GM18873 (cell line): ENCODE data around the gene ZNF362.

ENCODE experiments used
- ATAC-seq: cut with Tn5 transposase; IDR thresholded peaks from one replicate; pipeline ENCODE4 v1.9.1; 2021; ENCODE audit warnings: mild to moderate bottlenecking, moderate library complexity, moderate number of reproducible peaks; ENCODE audit not compliant: unreplicated experiment, low FRiP score

The ZNF362 gene

GRCh38 chr1:33244143-33244808 lies 12.0 kb upstream of the ZNF362 start:
- no peak for ATAC-seq

- ATAC-seq = no peak
Observed at GRCh38 chr1:33244809-33245186, 11.5 kb upstream of the ZNF362 start.

- no peak for ATAC-seq
Observed at GRCh38 chr1:33246171-33246570, 10.1 kb upstream of the ZNF362 start.

- ATAC-seq = no peak
Observed at GRCh38 chr1:33247545-33247944, 8.7 kb upstream of the ZNF362 start.

GRCh38 chr1:33248244-33248643 lies 8.0 kb upstream of the ZNF362 start:
- no peak for ATAC-seq

GRCh38 chr1:33249422-33249821 lies 6.9 kb upstream of the ZNF362 start:
- ATAC-seq = no peak

GRCh38 chr1:33250217-33250616 lies 6.1 kb upstream of the ZNF362 start:
- no peak for ATAC-seq

- no peak for ATAC-seq
Observed at GRCh38 chr1:33250724-33251123, 5.6 kb upstream of the ZNF362 start.

GRCh38 chr1:33254491-33254890 lies 1.8 kb upstream of the ZNF362 start:
- no peak for ATAC-seq

- ATAC-seq = no peak
Observed at GRCh38 chr1:33255347-33256220, 708 bp upstream of the ZNF362 start.

- ATAC-seq = no peak
Observed at GRCh38 chr1:33256221-33256470, 146 bp upstream of the ZNF362 start.

- no peak for ATAC-seq
Observed at GRCh38 chr1:33257207-33257771, 997 bp downstream of the ZNF362 start.

- ATAC-seq = no peak
Observed at GRCh38 chr1:33257772-33258712, 1.8 kb downstream of the ZNF362 start.

- no peak for ATAC-seq
Observed at GRCh38 chr1:33258788-33259274, 2.5 kb downstream of the ZNF362 start.

- ATAC-seq = no peak
Observed at GRCh38 chr1:33259879-33260278, 3.6 kb downstream of the ZNF362 start.

GRCh38 chr1:33260439-33260838 lies 4.1 kb downstream of the ZNF362 start:
- ATAC-seq = no peak

- no peak for ATAC-seq
Observed at GRCh38 chr1:33261344-33261743, 5.1 kb downstream of the ZNF362 start.

GRCh38 chr1:33263890-33264504 lies 7.7 kb downstream of the ZNF362 start:
- no peak for ATAC-seq

- no peak for ATAC-seq
Observed at GRCh38 chr1:33265780-33266605, 9.7 kb downstream of the ZNF362 start.
